ENCODE measurements around the gene ILRUN.

ILRUN gene

GRCh38 chr6:34697544-34697836, 923 bp upstream of the ILRUN start:
- H3K4me3 ChIP-seq (ENCODE audit: low read depth, low read length): peak overlapping the region; percentile 87
- TF ChIP-seq CTCF (IDR thresholded peaks at IDR 0.05; ENCODE audit: insufficient read depth, low read depth, low read length, missing control alignments): no peak
- DNase-seq (ENCODE audit: low read depth): no peak

- no peak for DNase-seq (ENCODE audit: low read depth)
- peak overlapping the region; percentile 79 for H3K4me3 ChIP-seq (ENCODE audit: low read depth, low read length)
- no peak for TF ChIP-seq CTCF (IDR thresholded peaks at IDR 0.05; ENCODE audit: insufficient read depth, low read depth, low read length, missing control alignments)
These were observed 303 bp downstream of the ILRUN start for GRCh38 chr6:34696189-34696738.

- no peak for DNase-seq (ENCODE audit: low read depth)
These were observed 808 bp downstream of the ILRUN start for GRCh38 chr6:34695729-34696188.

GRCh38 chr6:34692280-34692679, 4.3 kb downstream of the ILRUN start:
- H3K4me3 ChIP-seq (ENCODE audit: low read depth, low read length): no peak overlapping the region
- DNase-seq (ENCODE audit: low read depth): no peak
- TF ChIP-seq CTCF (IDR thresholded peaks at IDR 0.05; ENCODE audit: insufficient read depth, low read depth, low read length, missing control alignments): no peak

More at GRCh38 chr6:34695729-34696188, 808 bp downstream of the ILRUN start:
- H3K4me3 ChIP-seq (ENCODE audit: low read depth, low read length): peak overlapping the region; percentile 79
- no peak for TF ChIP-seq CTCF (IDR thresholded peaks at IDR 0.05; ENCODE audit: insufficient read depth, low read depth, low read length, missing control alignments)

GRCh38 chr6:34689742-34690141, 6.8 kb downstream of the ILRUN start:
- no peak for TF ChIP-seq CTCF (IDR thresholded peaks at IDR 0.05; ENCODE audit: insufficient read depth, low read depth, low read length, missing control alignments)
- DNase-seq (ENCODE audit: low read depth): no peak

GRCh38 chr6:34688956-34689355, 7.6 kb downstream of the ILRUN start:
- DNase-seq (ENCODE audit: low read depth): no peak
- TF ChIP-seq CTCF (IDR thresholded peaks at IDR 0.05; ENCODE audit: insufficient read depth, low read depth, low read length, missing control alignments): no peak
- no peak overlapping the region for H3K4me3 ChIP-seq (ENCODE audit: low read depth, low read length)

More at GRCh38 chr6:34689742-34690141, 6.8 kb downstream of the ILRUN start:
- no peak overlapping the region for H3K4me3 ChIP-seq (ENCODE audit: low read depth, low read length)

GRCh38 chr6:34684919-34685318, 11.6 kb downstream of the ILRUN start:
- no peak for TF ChIP-seq CTCF (IDR thresholded peaks at IDR 0.05; ENCODE audit: insufficient read depth, low read depth, low read length, missing control alignments)
- H3K4me3 ChIP-seq (ENCODE audit: low read depth, low read length): no peak overlapping the region
- no peak for DNase-seq (ENCODE audit: low read depth)
